ENCODE data around the gene COL4A4. TPM values are rescaled to one million over a fixed set of nuclear protein-coding genes. Genes with fewer than 3 reads are reported as not detected.

The COL4A4 gene
- total and polyA plus RNA-seq, 12 donors, result 0.44 to 41.6 (median 22.1) TPM

- 84 to 92% (median 89%) methylated on average over 12 of the region's 12 CpGs for WGBS, 4 donors
- no peaks in the 10 kb centered on the region for H3K9me3 ChIP-seq (replicated peaks in 1 of 3)
- peak overlapping the region in 1 of 5 donors; percentile 19 for H3K27ac ChIP-seq
- no peak overlapping the region for H3K4me3 ChIP-seq
- no peak for DNase-seq
- intact Hi-C loops (cut with DNase I), result loop anchor here (5.0 to 10.0 kb wide), 2 partner anchors 179 to 1317 kb away; no protein-coding TSS in a partner anchor
- no peaks in the 10 kb centered on the region for H3K27me3 ChIP-seq
- no peak for TF ChIP-seq CTCF (IDR thresholded peaks at IDR 0.05)
- no peak for TF ChIP-seq POLR2A (IDR thresholded peaks at IDR 0.05)
- H3K4me1 ChIP-seq (replicated peaks in 1 of 2), result peaks cover 0 to 17% of the 10 kb centered on the region in 2 donors
- no peaks in the 10 kb centered on the region for H3K36me3 ChIP-seq (replicated peaks in 1 of 2)
These were observed 179.9 kb downstream of the COL4A4 start for GRCh38 chr2:226983895-226984749.

DNA sequence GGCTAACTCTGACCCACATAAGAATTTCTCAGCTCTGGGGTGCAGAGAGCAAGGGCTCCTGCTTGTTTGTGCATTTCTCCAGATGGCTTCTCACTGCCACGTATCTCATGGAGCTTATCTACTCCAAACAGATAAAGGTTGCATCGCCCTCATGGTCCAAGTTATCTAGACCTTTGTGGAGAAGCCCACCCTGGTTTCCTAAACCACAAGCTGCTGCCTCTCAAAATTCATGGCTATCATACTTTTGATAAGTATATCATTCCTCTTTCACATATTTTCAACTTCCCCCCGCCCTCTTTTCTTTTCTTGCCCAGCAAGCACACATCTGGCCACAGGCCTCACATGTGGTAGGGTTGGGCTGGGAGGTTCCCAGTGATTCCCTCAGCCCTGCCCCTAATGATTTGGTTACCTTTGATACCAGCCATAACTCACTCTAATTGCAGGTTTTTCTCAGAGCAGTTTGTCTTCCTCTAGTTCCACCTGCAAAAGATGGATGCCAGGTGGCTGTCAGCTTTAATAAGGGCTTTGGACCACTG lies 182.1 kb downstream of the COL4A4 start:
- Histone ChIP-seq H3K27ac (no peak overlapping the region), H3K4me3 (no peak overlapping the region), H3K36me3 (replicated peaks in 1 of 2) (no peaks in the 10 kb centered on the region), H3K4me1 (replicated peaks in 1 of 2) (peaks cover 0 to 17% of the 10 kb centered on the region in 2 donors), H3K9me3 (replicated peaks in 1 of 3) (no peaks in the 10 kb centered on the region), H3K27me3 (no peaks in the 10 kb centered on the region)
- intact Hi-C loops (cut with DNase I), result loop anchor here (5.0 to 10.0 kb wide), 2 partner anchors 177 to 1315 kb away; no protein-coding TSS in a partner anchor
- no peak for DNase-seq
- WGBS, 4 donors, result 83 to 86% (median 85%) methylated on average over 3 of the region's 3 CpGs
- TF ChIP-seq POLR2A (IDR thresholded peaks at IDR 0.05) (no peak), CTCF (IDR thresholded peaks at IDR 0.05) (no peak)

DNA sequence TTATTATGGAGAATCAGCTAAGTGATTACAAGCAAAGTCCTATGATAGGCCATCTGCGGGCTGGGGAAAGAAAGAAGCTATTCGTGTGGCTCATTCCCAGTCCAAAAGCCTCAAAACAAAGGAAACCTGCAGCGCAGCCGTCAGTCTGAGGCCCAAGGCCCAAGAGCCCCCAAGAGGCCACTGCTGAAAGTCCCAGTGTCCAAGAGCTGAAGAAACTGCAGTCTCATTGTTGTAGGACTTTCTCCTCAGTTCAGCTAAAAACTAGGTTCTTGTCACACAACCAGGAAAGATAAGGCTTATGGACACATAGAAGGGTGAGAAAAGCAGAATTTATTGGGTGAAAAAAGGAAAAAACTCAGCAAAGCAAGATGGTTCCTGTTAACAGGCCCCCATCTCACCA lies 185.0 kb downstream of the COL4A4 start:
- H3K4me1 ChIP-seq (replicated peaks in 1 of 2), result no peaks in the 10 kb centered on the region

More for the DNA sequence above, 185.0 kb downstream of the COL4A4 start:
- H3K36me3 ChIP-seq (replicated peaks in 1 of 2), result no peaks in the 10 kb centered on the region
- no peaks in the 10 kb centered on the region for H3K27me3 ChIP-seq
- TF ChIP-seq CTCF (IDR thresholded peaks at IDR 0.05), result no peak
- TF ChIP-seq POLR2A (IDR thresholded peaks at IDR 0.05), result no peak
- no peaks in the 10 kb centered on the region for H3K9me3 ChIP-seq (replicated peaks in 1 of 3)
- H3K27ac ChIP-seq, result no peak overlapping the region
- intact Hi-C loops (cut with DNase I), result no loop called here
- H3K4me3 ChIP-seq, result no peak overlapping the region
- WGBS, 4 donors, result 88 to 98% (median 95%) methylated on average over 4 of the region's 4 CpGs
- DNase-seq, result no peak
